A549 (cell line): ENCODE results near the gene TCF12.

Source experiments
- MYC ChIP-seq: IDR thresholded peaks from 2 replicates; pipeline ENCODE4 v1.6.1; 2012; ENCODE audit warnings: mild to moderate bottlenecking, inconsistent platforms, low read length, improper control_type of control experiment, borderline replicate concordance
- POLR2A ChIP-seq: IDR thresholded peaks from 2 replicates; pipeline ENCODE4 v1.6.1; 2012; ENCODE audit warnings: mild to moderate bottlenecking, low read length
- RAD21 ChIP-seq, 2 experiments: fragments of >200 bp in 1 of 2; sonication (Bioruptor Twin) in 1 of 2; formaldehyde crosslinking in 1 of 2; IDR thresholded peaks in 1 of 2; conservative IDR thresholded peaks in 1 of 2; 2 replicates in 1 of 2; 3 replicates in 1 of 2; pipeline ENCODE4 v1.6.1; 2012 to 2018; ENCODE audit warnings: inconsistent platforms in 1 of 2
- TF ChIP-seq, protein P1 (sequence below): fragments of >200 bp; sonication (Bioruptor Twin); formaldehyde crosslinking; IDR thresholded peaks from 3 replicates; pipeline ENCODE4 v1.5.1; 2016
- TF ChIP-seq, protein P2 (sequence below): fragments of 200-600 bp; sonication (generic); IDR thresholded peaks from 2 replicates; pipeline ENCODE4 v1.6.1; 2016; ENCODE audit warnings: antibody characterized with exemption, mild to moderate bottlenecking, moderate library complexity

- TF ChIP-seq, protein P1, sequence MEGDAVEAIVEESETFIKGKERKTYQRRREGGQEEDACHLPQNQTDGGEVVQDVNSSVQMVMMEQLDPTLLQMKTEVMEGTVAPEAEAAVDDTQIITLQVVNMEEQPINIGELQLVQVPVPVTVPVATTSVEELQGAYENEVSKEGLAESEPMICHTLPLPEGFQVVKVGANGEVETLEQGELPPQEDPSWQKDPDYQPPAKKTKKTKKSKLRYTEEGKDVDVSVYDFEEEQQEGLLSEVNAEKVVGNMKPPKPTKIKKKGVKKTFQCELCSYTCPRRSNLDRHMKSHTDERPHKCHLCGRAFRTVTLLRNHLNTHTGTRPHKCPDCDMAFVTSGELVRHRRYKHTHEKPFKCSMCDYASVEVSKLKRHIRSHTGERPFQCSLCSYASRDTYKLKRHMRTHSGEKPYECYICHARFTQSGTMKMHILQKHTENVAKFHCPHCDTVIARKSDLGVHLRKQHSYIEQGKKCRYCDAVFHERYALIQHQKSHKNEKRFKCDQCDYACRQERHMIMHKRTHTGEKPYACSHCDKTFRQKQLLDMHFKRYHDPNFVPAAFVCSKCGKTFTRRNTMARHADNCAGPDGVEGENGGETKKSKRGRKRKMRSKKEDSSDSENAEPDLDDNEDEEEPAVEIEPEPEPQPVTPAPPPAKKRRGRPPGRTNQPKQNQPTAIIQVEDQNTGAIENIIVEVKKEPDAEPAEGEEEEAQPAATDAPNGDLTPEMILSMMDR: no peak
- TF ChIP-seq, protein P2, sequence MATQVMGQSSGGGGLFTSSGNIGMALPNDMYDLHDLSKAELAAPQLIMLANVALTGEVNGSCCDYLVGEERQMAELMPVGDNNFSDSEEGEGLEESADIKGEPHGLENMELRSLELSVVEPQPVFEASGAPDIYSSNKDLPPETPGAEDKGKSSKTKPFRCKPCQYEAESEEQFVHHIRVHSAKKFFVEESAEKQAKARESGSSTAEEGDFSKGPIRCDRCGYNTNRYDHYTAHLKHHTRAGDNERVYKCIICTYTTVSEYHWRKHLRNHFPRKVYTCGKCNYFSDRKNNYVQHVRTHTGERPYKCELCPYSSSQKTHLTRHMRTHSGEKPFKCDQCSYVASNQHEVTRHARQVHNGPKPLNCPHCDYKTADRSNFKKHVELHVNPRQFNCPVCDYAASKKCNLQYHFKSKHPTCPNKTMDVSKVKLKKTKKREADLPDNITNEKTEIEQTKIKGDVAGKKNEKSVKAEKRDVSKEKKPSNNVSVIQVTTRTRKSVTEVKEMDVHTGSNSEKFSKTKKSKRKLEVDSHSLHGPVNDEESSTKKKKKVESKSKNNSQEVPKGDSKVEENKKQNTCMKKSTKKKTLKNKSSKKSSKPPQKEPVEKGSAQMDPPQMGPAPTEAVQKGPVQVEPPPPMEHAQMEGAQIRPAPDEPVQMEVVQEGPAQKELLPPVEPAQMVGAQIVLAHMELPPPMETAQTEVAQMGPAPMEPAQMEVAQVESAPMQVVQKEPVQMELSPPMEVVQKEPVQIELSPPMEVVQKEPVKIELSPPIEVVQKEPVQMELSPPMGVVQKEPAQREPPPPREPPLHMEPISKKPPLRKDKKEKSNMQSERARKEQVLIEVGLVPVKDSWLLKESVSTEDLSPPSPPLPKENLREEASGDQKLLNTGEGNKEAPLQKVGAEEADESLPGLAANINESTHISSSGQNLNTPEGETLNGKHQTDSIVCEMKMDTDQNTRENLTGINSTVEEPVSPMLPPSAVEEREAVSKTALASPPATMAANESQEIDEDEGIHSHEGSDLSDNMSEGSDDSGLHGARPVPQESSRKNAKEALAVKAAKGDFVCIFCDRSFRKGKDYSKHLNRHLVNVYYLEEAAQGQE: no peak
- TF ChIP-seq RAD21 (conservative IDR thresholded peaks at IDR 0.05 in 1 of 2, IDR thresholded peaks at IDR 0.05 in 1 of 2) (no peak), POLR2A (no peak), MYC (no peak)
Observed at GRCh38 chr15:57259568-57260040, 341.2 kb downstream of the TCF12 start.
